Esophagus squamous epithelium (tissue), 5 donors: ENCODE data around the gene ENOX1. TPM values are rescaled to one million over a fixed set of nuclear protein-coding genes. Genes with fewer than 3 reads are reported as not detected.

Source experiments
- DNase-seq: peaks from one replicate; lab custom pipeline; 2025; lab: John Stamatoyannopoulos, UW
- H3K27ac ChIP-seq, 4 donors: fragments of 200-600 bp; sonication (generic); one replicate each; pipeline ENCODE4 v1.5.1; 2016 to 2019; ENCODE audit warnings: mild to moderate bottlenecking in 1 of 4
- H3K27me3 ChIP-seq, 4 donors: fragments of 200-600 bp; sonication (generic); 1 replicate in 3 of 4; 2 replicates in 1 of 4; pipeline versions ENCODE4 v1.5.1 to v1.6.0; 2017 to 2021; ENCODE audit warnings: antibody characterized with exemption in 1 of 4
- H3K36me3 ChIP-seq, 3 donors: fragments of 200-600 bp; sonication (generic); one replicate each; pipeline ENCODE4 v1.5.1; 2016 to 2019
- H3K4me1 ChIP-seq, 3 donors: fragments of 200-600 bp; sonication (generic); one replicate each; pipeline ENCODE4 v1.5.1; 2017 to 2019
- H3K4me3 ChIP-seq, 4 donors: fragments of 200-600 bp; sonication (generic); 1 replicate in 3 of 4; 2 replicates in 1 of 4; pipeline ENCODE4 v1.5.1; 2016 to 2019; ENCODE audit warnings: mild to moderate bottlenecking in 2 of 4, moderate library complexity in 1 of 4
- H3K9me3 ChIP-seq, 3 donors: fragments of 200-600 bp; sonication (generic); one replicate each; pipeline ENCODE4 v1.5.1; 2016 to 2019
- POLR2A ChIP-seq, 4 donors: fragments of 450-650 bp; IDR thresholded peaks; one replicate each; pipeline ENCODE4 v1.6.1; 2017; ENCODE audit warnings: antibody characterized with exemption in 4 of 4, mild to moderate bottlenecking in 4 of 4, moderate library complexity in 3 of 4
- WGBS, 2 donors: methylation state at CpG; one replicate each; pipeline ENCODE4 v1.1.5; 2018; 5-methylcytosine and 5-hydroxymethylcytosine counted together
- intact Hi-C: fragments of 100-400 bp; cut with DNase I; formaldehyde crosslinking; loops from one replicate; pipeline ENCODE4 v1.15.0; 2022
- total RNA-seq, 4 donors: library from RNA; depleted of rRNA; stranded (reverse); fragments of >200 nt; gene quantifications; one replicate each; pipeline ENCODE4 v1.1.0, GENCODE V29; 2016
- TF ChIP-seq, protein P1 (sequence below), 6 experiments: fragments of 450-650 bp in 4 of 6; fragments of 200-600 bp in 2 of 6; sonication (generic) in 2 of 6; IDR thresholded peaks; one replicate each; pipeline ENCODE4 v1.5.1; 2016 to 2019; ENCODE audit warnings: antibody characterized with exemption in 6 of 6, mild to moderate bottlenecking in 4 of 6, moderate library complexity in 4 of 6
- donor health status: DM: yes; HTN: yes; CAD: no.

ENOX1 gene
- total RNA-seq, 4 donors from 2014 or later: 0.48 to 0.76 TPM; not detected in 2

DNA sequence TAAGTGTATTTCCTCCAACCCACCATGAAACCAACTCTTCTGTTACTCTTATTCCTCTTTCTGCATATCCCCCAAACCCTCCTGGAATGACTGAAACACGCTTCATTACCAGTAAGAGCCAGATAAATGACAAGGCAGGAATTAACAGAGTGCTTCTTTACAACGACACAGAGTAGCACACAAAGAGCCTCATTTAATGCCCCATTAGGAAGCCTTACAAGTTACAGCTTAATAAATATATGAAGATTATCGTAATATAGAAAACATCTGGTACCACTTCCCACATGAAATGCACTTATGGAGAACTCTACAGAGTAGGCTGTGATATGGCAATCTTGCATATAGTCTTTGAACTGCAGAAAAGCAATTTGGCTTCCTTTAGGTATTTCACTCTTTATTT is 116.8 kb downstream of the ENOX1 start:
- H3K4me3 ChIP-seq: no peak overlapping the region
- 61 to 79% methylated on average over 3 of the region's 3 CpGs for WGBS, 2 donors
- H3K36me3 ChIP-seq: no peaks in the 10 kb centered on the region
- intact Hi-C loops: no loop called here
- no peak for DNase-seq
- H3K9me3 ChIP-seq: no peaks in the 10 kb centered on the region
- no peak for TF ChIP-seq POLR2A (IDR thresholded peaks at IDR 0.05)
- TF ChIP-seq, protein P1, sequence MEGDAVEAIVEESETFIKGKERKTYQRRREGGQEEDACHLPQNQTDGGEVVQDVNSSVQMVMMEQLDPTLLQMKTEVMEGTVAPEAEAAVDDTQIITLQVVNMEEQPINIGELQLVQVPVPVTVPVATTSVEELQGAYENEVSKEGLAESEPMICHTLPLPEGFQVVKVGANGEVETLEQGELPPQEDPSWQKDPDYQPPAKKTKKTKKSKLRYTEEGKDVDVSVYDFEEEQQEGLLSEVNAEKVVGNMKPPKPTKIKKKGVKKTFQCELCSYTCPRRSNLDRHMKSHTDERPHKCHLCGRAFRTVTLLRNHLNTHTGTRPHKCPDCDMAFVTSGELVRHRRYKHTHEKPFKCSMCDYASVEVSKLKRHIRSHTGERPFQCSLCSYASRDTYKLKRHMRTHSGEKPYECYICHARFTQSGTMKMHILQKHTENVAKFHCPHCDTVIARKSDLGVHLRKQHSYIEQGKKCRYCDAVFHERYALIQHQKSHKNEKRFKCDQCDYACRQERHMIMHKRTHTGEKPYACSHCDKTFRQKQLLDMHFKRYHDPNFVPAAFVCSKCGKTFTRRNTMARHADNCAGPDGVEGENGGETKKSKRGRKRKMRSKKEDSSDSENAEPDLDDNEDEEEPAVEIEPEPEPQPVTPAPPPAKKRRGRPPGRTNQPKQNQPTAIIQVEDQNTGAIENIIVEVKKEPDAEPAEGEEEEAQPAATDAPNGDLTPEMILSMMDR (IDR thresholded peaks at IDR 0.05): no peak
- H3K4me1 ChIP-seq: peaks cover 0 to 2% (median under 1%) of the 10 kb centered on the region in 3 donors
- H3K27ac ChIP-seq: no peak overlapping the region
- no peaks in the 10 kb centered on the region for H3K27me3 ChIP-seq

DNA sequence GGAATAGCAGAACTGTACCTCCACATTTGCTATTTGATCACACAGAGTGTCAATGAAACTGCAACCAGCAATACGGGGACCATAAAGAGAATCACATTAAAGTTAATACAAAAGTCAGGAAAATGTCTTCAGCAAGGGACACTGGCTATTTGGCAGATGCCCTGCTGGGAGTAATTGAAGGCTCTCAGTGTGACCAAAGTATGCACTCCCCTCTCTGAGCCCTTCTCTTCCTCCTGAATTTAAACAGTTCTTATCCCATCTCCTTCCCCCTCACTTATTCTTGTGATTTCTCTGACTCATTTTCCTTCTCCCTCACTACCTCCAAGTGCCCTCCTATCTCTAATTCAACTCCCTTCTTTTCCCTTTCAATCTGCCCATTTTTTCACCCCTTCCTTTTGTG is 117.7 kb downstream of the ENOX1 start:
- no peak for DNase-seq
- no peak for TF ChIP-seq POLR2A (IDR thresholded peaks at IDR 0.05)
- TF ChIP-seq, protein P1 (IDR thresholded peaks at IDR 0.05): no peak
- intact Hi-C loops: no loop called here
- Histone ChIP-seq H3K27ac (no peak overlapping the region), H3K4me3 (no peak overlapping the region), H3K9me3 (no peaks in the 10 kb centered on the region), H3K4me1 (peaks cover 0 to 10% (median 4%) of the 10 kb centered on the region in 3 donors), H3K36me3 (no peaks in the 10 kb centered on the region), H3K27me3 (no peaks in the 10 kb centered on the region)
- 73 to 100% methylated on average over 1 of the region's 1 CpG for WGBS, 2 donors

DNA sequence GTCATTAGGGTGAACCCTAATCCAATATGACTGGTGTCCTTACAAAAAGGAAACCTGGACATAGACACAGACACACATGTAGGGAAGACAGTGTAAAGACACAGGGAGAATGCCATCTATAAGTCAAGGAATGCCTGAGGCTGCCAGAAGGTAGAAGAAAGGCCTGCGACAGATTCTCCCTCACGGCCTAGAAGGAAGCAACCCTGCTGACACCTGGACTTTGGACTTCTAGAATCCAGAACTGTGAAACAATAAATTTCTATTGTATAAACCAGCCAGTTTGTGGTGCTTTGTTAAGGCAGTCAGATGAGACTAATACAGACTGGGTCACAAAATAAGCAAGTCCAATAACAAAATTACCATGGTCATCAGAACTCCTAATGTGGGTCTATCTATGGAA is 120.4 kb downstream of the ENOX1 start:
- WGBS, 2 donors: 91 to 93% methylated on average over 2 of the region's 2 CpGs
- Histone ChIP-seq H3K9me3 (no peaks in the 10 kb centered on the region), H3K4me3 (no peak overlapping the region), H3K4me1 (peaks cover 0 to 10% (median 4%) of the 10 kb centered on the region in 3 donors), H3K27ac (no peak overlapping the region), H3K27me3 (no peaks in the 10 kb centered on the region), H3K36me3 (no peaks in the 10 kb centered on the region)
- TF ChIP-seq, protein P1 (IDR thresholded peaks at IDR 0.05): no peak
- TF ChIP-seq POLR2A (IDR thresholded peaks at IDR 0.05): no peak
- DNase-seq: no peak
- intact Hi-C loops: no loop called here

DNA sequence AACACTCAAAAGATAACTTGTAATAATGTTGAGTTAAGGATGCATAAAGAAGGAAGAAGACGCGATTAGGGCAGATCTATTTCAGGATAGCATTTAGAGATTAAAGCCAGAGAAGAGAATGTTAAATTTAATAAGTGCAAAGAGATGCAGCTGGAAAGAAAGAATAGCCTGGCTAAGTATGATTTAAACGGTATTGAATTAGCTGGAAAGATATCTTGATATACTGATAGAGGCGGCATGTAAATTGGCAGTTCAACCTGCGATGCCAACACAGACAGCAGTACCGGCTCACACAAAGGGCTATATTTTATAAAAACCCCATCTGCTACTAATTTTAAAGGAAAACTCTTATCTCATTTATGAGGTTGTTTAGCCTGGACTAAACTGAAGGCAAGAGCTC is 121.4 kb downstream of the ENOX1 start:
- Histone ChIP-seq H3K27ac (peak overlapping the region in 1 of 4 donors; percentile 45), H3K36me3 (no peaks in the 10 kb centered on the region), H3K4me1 (peaks cover 0 to 10% (median 4%) of the 10 kb centered on the region in 3 donors), H3K4me3 (no peak overlapping the region), H3K9me3 (no peaks in the 10 kb centered on the region), H3K27me3 (no peaks in the 10 kb centered on the region)
- TF ChIP-seq, protein P1 (IDR thresholded peaks at IDR 0.05): no peak
- no peak for TF ChIP-seq POLR2A (IDR thresholded peaks at IDR 0.05)
- intact Hi-C loops: no loop called here
- DNase-seq: no peak
- 75 to 84% methylated on average over 6 of the region's 6 CpGs for WGBS, 2 donors

DNA sequence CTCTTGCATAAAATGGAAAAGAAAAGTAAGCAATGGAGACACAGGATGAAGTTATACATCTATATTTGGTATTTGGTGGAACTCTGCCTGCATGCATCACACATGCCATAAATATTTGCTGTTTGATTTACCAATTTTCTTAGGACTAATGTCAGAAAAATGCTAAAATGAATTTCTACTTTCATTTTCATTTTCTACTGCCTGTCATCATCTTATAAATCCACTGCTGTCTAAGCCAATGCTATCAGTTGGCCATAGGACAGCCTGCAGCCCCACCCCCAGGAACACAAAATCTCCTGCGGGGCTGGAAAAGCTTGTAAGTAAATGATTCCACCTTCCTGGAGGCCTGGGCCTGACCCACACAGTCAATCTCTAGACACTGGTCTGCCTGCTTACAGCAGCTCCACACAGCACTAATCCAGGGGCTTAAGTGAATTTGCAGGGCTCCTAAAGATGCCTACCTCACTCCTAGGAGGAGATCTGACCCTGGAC is 122.0 kb downstream of the ENOX1 start:
- Histone ChIP-seq H3K27me3 (no peaks in the 10 kb centered on the region), H3K4me3 (peak overlapping the region in 1 of 4 donors; percentile 27), H3K4me1 (peaks cover 0 to 10% (median 4%) of the 10 kb centered on the region in 3 donors), H3K9me3 (no peaks in the 10 kb centered on the region), H3K27ac (peak overlapping the region in 2 of 4 donors; percentile 5 to 45), H3K36me3 (no peaks in the 10 kb centered on the region)
- WGBS, 2 donors: 0 to 10% methylated on average over 1 of the region's 1 CpG
- no peak for DNase-seq
- TF ChIP-seq, protein P1 (IDR thresholded peaks at IDR 0.05): no peak
- no peak for TF ChIP-seq POLR2A (IDR thresholded peaks at IDR 0.05)
- intact Hi-C loops: no loop called here
